Activated T-helper 17 cell treated with anti-CD3 and anti-CD28 coated beads, Interleukin-2, amount 50 U/mL, for 72 hours (primary cell): Measurements from ENCODE around the gene PLPPR5. TPM values are rescaled to one million over a fixed set of nuclear protein-coding genes. Genes with fewer than 3 reads are reported as not detected.

ENCODE experiments used
- ATAC-seq: fragments of 150-1000 bp; cut with Tn5 transposase; replicated peaks from 2 replicates; pipeline ENCODE4 v1.10.0; 2021; ENCODE audit warnings: mild to moderate bottlenecking, moderate library complexity
- H3K27ac Mint-ChIP-seq: one replicate; pipeline ENCODE4 v1.8.0; 2022; ENCODE audit warnings: mixed read lengths
- H3K27me3 Mint-ChIP-seq: one replicate; pipeline ENCODE4 v1.8.0; 2022; ENCODE audit warnings: mixed read lengths
- H3K36me3 Mint-ChIP-seq: one replicate; pipeline ENCODE4 v1.8.0; 2022; ENCODE audit warnings: low read depth, mild to moderate bottlenecking, mixed read lengths
- H3K4me1 Mint-ChIP-seq: one replicate; pipeline ENCODE4 v1.8.0; 2022; ENCODE audit warnings: mixed read lengths
- H3K4me3 Mint-ChIP-seq: one replicate; pipeline ENCODE4 v1.8.0; 2022; ENCODE audit warnings: mild to moderate bottlenecking, mixed read lengths
- H3K9me3 Mint-ChIP-seq: one replicate; pipeline ENCODE4 v1.8.0; 2022; ENCODE audit warnings: mixed read lengths
- total RNA-seq, 2 donors: library from RNA; stranded (reverse); gene quantifications; one replicate each; pipeline ENCODE4 v1.2.3, GENCODE V29; 2022

Gene PLPPR5
- total RNA-seq, 2 donors from 2014 or later: not detected

DNA sequence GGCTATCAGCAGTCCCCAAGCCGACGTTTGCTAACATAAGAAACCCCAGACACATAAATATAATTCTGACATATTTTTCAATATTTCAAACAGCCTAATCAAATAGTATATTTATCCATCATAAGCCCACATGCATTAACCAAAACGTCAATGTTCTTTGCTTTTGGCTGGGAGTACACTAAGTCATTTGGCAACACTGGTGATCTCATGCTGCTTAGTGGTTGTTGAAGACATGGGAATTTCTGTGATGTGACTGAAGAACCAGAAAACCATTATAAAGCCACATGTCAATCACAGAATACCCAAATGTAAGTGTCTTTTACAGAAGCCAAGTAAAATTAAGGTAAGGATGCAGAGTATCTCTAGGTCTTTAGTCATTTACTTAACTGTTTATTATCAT, 57.6 kb downstream of the PLPPR5 start:
- Mint-ChIP-seq H3K9me3 (no peaks in the 10 kb centered on the region), H3K27ac (no peak overlapping the region), H3K36me3 (no peaks in the 10 kb centered on the region), H3K27me3 (no peaks in the 10 kb centered on the region), H3K4me3 (no peak overlapping the region), H3K4me1 (no peaks in the 10 kb centered on the region)
- ATAC-seq: no peak

DNA sequence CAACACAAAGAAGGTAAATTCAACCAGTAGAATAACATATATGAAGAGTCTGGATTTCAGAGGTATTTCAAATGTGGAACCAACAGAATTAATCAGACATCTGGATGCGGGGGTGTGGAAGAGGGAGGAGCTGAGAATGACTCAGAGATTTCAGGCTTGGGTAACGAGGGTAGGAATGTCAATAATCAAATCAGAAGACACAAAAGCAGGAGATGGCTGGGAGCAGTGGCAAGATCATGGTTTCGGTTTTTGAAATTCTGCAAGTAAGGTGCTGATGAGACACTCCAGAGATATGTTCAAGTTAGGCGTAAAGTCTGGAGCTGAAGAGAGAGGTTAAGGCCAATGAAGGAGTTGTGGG, 64.0 kb downstream of the PLPPR5 start:
- peak; percentile 72 for ATAC-seq
- no peaks in the 10 kb centered on the region for H3K27me3 Mint-ChIP-seq
- no peak overlapping the region for H3K4me3 Mint-ChIP-seq
- no peak overlapping the region for H3K27ac Mint-ChIP-seq
- no peaks in the 10 kb centered on the region for H3K36me3 Mint-ChIP-seq
- H3K9me3 Mint-ChIP-seq: no peaks in the 10 kb centered on the region
- H3K4me1 Mint-ChIP-seq: peaks cover 9% of the 10 kb centered on the region

- Mint-ChIP-seq H3K36me3 (no peaks in the 10 kb centered on the region), H3K27me3 (no peaks in the 10 kb centered on the region), H3K4me3 (no peak overlapping the region), H3K27ac (no peak overlapping the region), H3K9me3 (no peaks in the 10 kb centered on the region), H3K4me1 (peaks cover 9% of the 10 kb centered on the region)
- ATAC-seq: no peak
Observed at GRCh38 chr1:98940069-98940721, 64.5 kb downstream of the PLPPR5 start.

DNA sequence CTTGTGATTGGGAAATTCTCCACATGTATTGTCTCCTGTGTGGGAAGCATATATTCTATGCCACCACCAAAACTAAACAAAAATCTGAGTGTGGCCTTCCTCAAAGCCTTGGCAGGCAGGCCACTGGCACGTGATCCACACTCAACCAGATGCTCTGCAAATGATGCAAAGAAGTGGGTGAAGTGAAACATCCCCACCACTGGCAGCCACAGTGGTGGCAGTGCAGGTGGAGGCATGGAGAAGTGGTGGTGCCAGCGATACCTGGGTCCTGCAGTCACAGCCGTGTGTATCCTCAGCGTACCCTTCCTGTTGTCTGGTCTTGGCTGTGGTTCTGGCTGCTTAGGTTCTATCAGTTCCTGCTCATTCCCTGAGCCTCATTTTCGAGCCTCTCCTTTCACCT, 65.2 kb downstream of the PLPPR5 start:
- no peak for ATAC-seq
- H3K4me3 Mint-ChIP-seq: no peak overlapping the region
- no peaks in the 10 kb centered on the region for H3K9me3 Mint-ChIP-seq
- no peaks in the 10 kb centered on the region for H3K27me3 Mint-ChIP-seq
- H3K4me1 Mint-ChIP-seq: peaks cover 9% of the 10 kb centered on the region
- H3K36me3 Mint-ChIP-seq: no peaks in the 10 kb centered on the region
- no peak overlapping the region for H3K27ac Mint-ChIP-seq

DNA sequence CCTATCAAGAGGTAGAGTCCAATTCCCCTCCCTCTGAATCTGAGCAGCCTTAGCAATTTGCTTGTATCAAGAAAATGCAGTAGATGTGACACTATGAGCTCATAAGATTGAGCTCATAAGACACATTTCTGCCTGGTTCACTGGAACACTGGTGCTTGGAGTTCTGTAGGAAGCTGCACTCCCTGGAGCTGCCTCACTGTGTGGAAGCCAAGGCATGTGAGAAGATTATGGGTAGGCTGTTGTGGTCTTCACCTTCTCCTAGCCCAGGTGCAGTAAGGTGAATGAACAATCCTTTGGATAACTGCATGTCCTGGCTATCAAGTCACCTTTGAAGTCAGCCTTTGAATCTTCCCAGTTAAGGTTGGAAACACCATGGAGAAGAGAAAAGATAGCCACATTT, 67.3 kb downstream of the PLPPR5 start:
- Mint-ChIP-seq H3K4me1 (peaks cover 9% of the 10 kb centered on the region), H3K4me3 (no peak overlapping the region), H3K36me3 (no peaks in the 10 kb centered on the region), H3K9me3 (no peaks in the 10 kb centered on the region), H3K27ac (no peak overlapping the region), H3K27me3 (no peaks in the 10 kb centered on the region)
- ATAC-seq: no peak

GRCh38 chr1:98932184-98932583, 72.5 kb downstream of the PLPPR5 start:
- ATAC-seq: no peak
- Mint-ChIP-seq H3K27me3 (peaks cover 4% of the 10 kb centered on the region), H3K4me3 (no peak overlapping the region), H3K9me3 (no peaks in the 10 kb centered on the region), H3K36me3 (no peaks in the 10 kb centered on the region), H3K27ac (no peak overlapping the region), H3K4me1 (no peaks in the 10 kb centered on the region)

DNA sequence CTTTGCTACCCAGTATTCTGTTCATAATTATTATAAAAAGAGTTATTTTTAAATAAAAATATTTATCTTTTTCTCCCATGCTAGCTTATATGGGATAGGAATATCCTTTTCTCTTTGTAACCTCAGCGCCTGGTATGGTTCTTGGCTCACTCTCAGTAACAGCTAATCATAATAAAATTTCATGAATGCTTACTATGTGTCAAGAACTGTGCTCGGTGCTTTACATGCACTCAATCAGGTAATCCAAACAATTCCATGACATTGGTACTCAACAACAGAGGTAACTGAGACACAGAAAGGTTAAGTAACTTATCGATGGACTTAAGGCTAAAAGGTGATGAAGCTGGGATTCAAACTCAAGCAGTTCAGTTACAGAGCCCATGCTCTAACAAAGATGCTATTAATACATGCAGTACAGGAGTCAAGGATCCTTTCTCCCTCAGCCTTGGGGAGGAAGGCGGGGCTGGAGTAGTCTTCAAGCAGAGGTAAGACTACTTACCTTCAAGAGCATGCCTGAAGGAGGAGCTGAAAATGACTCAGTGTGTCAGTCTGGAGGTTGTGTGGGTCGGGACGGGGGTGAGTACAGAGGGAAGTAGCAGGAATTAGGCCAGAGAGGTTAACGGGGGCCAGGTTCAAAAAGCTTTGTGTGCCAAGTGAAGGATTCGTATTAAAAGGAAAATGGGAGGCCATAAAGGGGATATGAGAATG, 73.4 kb downstream of the PLPPR5 start:
- no peak overlapping the region for H3K27ac Mint-ChIP-seq
- H3K36me3 Mint-ChIP-seq: no peaks in the 10 kb centered on the region
- H3K27me3 Mint-ChIP-seq: peaks cover 4% of the 10 kb centered on the region
- no peak overlapping the region for H3K4me3 Mint-ChIP-seq
- no peak for ATAC-seq
- H3K4me1 Mint-ChIP-seq: no peaks in the 10 kb centered on the region
- no peaks in the 10 kb centered on the region for H3K9me3 Mint-ChIP-seq

GRCh38 chr1:98929437-98929836, 75.2 kb downstream of the PLPPR5 start:
- no peak overlapping the region for H3K27ac Mint-ChIP-seq
- no peak overlapping the region for H3K4me3 Mint-ChIP-seq
- H3K36me3 Mint-ChIP-seq: no peaks in the 10 kb centered on the region
- H3K9me3 Mint-ChIP-seq: no peaks in the 10 kb centered on the region
- H3K27me3 Mint-ChIP-seq: peaks cover 4% of the 10 kb centered on the region
- ATAC-seq: no peak
- no peaks in the 10 kb centered on the region for H3K4me1 Mint-ChIP-seq

GRCh38 chr1:98926597-98926996, 78.1 kb downstream of the PLPPR5 start:
- Mint-ChIP-seq H3K27me3 (peaks cover 4% of the 10 kb centered on the region), H3K27ac (no peak overlapping the region), H3K9me3 (no peaks in the 10 kb centered on the region), H3K4me3 (no peak overlapping the region), H3K4me1 (no peaks in the 10 kb centered on the region), H3K36me3 (no peaks in the 10 kb centered on the region)
- ATAC-seq: no peak

- no peaks in the 10 kb centered on the region for H3K36me3 Mint-ChIP-seq
- peaks cover 4% of the 10 kb centered on the region for H3K27me3 Mint-ChIP-seq
- H3K27ac Mint-ChIP-seq: no peak overlapping the region
- H3K4me1 Mint-ChIP-seq: no peaks in the 10 kb centered on the region
- ATAC-seq: no peak
- no peak overlapping the region for H3K4me3 Mint-ChIP-seq
- no peaks in the 10 kb centered on the region for H3K9me3 Mint-ChIP-seq
Observed at GRCh38 chr1:98924977-98925376, 79.7 kb downstream of the PLPPR5 start.

GRCh38 chr1:98923667-98924066, 81.0 kb downstream of the PLPPR5 start:
- peak; percentile 76 for ATAC-seq
- no peaks in the 10 kb centered on the region for H3K4me1 Mint-ChIP-seq
- H3K27me3 Mint-ChIP-seq: no peaks in the 10 kb centered on the region
- H3K36me3 Mint-ChIP-seq: no peaks in the 10 kb centered on the region
- H3K4me3 Mint-ChIP-seq: no peak overlapping the region
- no peak overlapping the region for H3K27ac Mint-ChIP-seq
- no peaks in the 10 kb centered on the region for H3K9me3 Mint-ChIP-seq

GRCh38 chr1:98921817-98922216, 82.8 kb downstream of the PLPPR5 start:
- Mint-ChIP-seq H3K27me3 (no peaks in the 10 kb centered on the region), H3K36me3 (no peaks in the 10 kb centered on the region), H3K4me3 (no peak overlapping the region), H3K4me1 (no peaks in the 10 kb centered on the region), H3K9me3 (no peaks in the 10 kb centered on the region), H3K27ac (no peak overlapping the region)
- ATAC-seq: no peak

DNA sequence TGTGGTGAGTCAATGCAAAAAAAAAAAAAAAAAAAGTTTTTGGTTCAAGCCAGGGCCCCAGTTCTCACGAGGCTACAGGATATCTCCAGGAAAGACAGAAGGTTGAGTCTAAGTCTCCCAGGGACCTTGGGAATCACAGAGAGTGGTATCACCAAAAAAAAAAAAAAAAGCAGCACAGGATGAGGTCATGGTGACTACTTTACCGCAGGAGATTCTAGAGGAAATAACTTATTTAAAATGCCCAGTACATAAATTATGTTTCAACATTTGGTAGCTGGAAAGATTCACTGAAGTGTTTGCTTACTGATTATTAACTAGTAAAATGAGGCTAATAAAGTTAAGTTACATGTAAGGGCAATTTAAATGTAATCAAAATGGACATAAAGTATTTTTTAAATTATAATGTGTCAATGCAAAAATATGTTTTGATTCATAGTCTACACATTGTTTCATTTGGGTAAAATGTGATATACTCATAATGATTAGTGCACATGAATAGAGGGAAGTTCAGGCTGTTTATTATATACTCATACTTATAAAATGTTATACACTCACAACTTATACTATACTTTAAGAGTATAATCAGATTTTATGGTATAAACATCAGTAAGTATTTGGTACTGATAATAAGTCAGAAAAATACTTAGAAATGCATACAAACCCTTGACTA, 84.1 kb downstream of the PLPPR5 start:
- no peaks in the 10 kb centered on the region for H3K9me3 Mint-ChIP-seq
- H3K4me1 Mint-ChIP-seq: no peaks in the 10 kb centered on the region
- ATAC-seq: no peak
- H3K27me3 Mint-ChIP-seq: no peaks in the 10 kb centered on the region
- no peaks in the 10 kb centered on the region for H3K36me3 Mint-ChIP-seq
- H3K4me3 Mint-ChIP-seq: no peak overlapping the region
- H3K27ac Mint-ChIP-seq: no peak overlapping the region

DNA sequence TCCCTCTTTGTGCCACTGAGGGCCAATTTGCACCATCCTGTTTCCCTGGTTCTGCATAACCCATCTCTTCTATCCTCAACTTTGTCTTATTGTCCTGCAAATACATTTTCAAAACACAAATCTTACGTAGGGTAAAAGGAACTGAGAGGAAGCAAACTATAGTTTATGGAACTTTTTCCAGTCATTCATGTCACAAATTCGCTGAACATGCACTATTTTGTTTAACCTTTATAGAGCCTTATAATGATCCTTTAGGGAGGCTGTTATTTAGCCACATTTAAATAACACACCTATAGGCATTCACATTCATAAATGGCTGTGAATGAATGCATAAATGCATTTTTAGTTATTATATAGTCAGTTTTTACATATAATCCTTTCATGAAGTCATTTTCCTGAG, 85.0 kb downstream of the PLPPR5 start:
- no peak overlapping the region for H3K27ac Mint-ChIP-seq
- H3K4me1 Mint-ChIP-seq: no peaks in the 10 kb centered on the region
- H3K4me3 Mint-ChIP-seq: no peak overlapping the region
- H3K9me3 Mint-ChIP-seq: no peaks in the 10 kb centered on the region
- H3K27me3 Mint-ChIP-seq: no peaks in the 10 kb centered on the region
- ATAC-seq: no peak
- H3K36me3 Mint-ChIP-seq: no peaks in the 10 kb centered on the region

GRCh38 chr1:98919211-98919610, 85.5 kb downstream of the PLPPR5 start:
- no peak overlapping the region for H3K4me3 Mint-ChIP-seq
- no peaks in the 10 kb centered on the region for H3K36me3 Mint-ChIP-seq
- no peak for ATAC-seq
- no peak overlapping the region for H3K27ac Mint-ChIP-seq
- no peaks in the 10 kb centered on the region for H3K27me3 Mint-ChIP-seq
- H3K4me1 Mint-ChIP-seq: no peaks in the 10 kb centered on the region
- H3K9me3 Mint-ChIP-seq: no peaks in the 10 kb centered on the region
